NCI-H82 treated with DMSO at 0.1 percent for 48 hours (cell line): ENCODE results near the gene WNT16.

Source experiments
- DNase-seq: peaks from one replicate; lab custom pipeline; 2025; ENCODE audit not compliant: unreplicated experiment; lab: John Stamatoyannopoulos, UW

Gene WNT16

DNA sequence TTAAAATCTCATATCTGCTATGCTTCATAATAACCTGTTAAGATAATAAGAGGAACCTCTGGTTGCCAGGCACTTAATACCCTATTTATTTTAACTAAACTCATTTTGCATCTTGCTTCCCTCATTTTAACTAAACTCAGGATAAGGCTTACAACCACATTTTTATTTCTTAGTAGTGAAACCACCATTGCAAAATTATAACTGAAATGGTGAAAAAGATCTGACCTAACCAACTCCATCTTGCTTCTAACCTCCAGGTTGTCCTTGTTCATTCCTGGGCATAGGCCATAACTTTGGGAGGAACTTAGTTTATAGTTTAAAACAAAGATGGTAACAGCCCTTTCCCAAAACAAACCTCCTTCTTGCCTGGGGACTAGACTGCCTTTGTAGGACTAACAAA is 61.3 kb downstream of the WNT16 start:
- DNase-seq, result no peak

DNA sequence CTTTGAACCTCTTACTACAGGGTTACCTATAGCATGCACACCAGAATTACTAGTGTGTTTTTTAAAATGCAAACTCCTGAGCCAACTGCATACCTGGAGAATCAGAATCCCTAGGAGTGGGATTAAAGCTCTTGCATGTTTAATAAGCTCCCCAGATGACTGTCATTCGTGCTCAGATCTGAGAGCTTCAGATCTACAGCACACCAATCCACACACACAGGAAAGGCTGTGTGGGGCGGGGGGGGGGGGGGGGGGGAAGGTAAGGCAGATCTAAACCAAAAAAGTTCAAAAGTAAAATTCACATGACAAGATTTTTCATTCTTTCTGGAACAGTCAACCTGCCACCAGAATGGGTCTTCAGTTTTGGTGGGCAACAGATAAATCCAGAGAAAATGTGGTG is 61.8 kb downstream of the WNT16 start:
- DNase-seq, result peak; percentile 14
